ENCODE results near the gene HIGD1A. TPM values are rescaled to one million over a fixed set of nuclear protein-coding genes. Genes with fewer than 3 reads are reported as not detected.

The HIGD1A gene
- total and polyA plus RNA-seq, 10 of the 15 experiments (the other 5 are each of a cell fraction or from before 2014, with no cell fraction given): 73.9 to 487 (median 175) TPM

- intact Hi-C loops (cut with micrococcal nuclease; ENCODE audit: unreplicated experiment) (no loop called here), in situ Hi-C loops (cut with MboI) (no loop called here)
- TF ChIP-seq PAX5 (IDR thresholded peaks at IDR 0.05; ENCODE audit: borderline replicate concordance, low read depth, low read length) (no peak), E2F8 (IDR thresholded peaks at IDR 0.05; ENCODE audit: low read depth, partially characterized antibody) (no peak), USF1 (IDR thresholded peaks at IDR 0.05; ENCODE audit: borderline replicate concordance, extremely low read length, insufficient read depth, low read depth, low read length) (no peak)
- CTCF ChIA-PET: interaction anchor here (0.8 to 4.2 kb wide), 7 partner anchors 10 to 624 kb away, joined by 3 to 14 read pairs (median 3); no protein-coding TSS in a partner anchor
- WGBS (ENCODE audit: insufficient coverage, insufficient replicate concordance, low lambda C conversion rate, missing lambda C conversion rate): 43% methylated on average over 2 of the region's 2 CpGs
- H2AFZ ChIP-seq (ENCODE audit: control insufficient read depth, low read depth, low read length): no peak overlapping the region
- ATAC-seq (no peak; the same call in 2 of the 3 replicates), DNase-seq (ENCODE audit: low read depth, low spot score) (no peak), FAIRE-seq (no peak)
- RAD21 ChIA-PET (ENCODE audit: unreplicated experiment): no interaction called here
- no peaks in the 10 kb centered on the region for H3K79me2 ChIP-seq (ENCODE audit: control insufficient read depth, insufficient read depth, low read length)
- no TSS peak for BruUV-seq (replicated peaks)
- H3K4me1 ChIP-seq (ENCODE audit: control insufficient read depth, insufficient read depth, low read length): no peaks in the 10 kb centered on the region
- no peak overlapping the region for H3K4me2 ChIP-seq (ENCODE audit: control insufficient read depth, insufficient read depth)
- no peaks in the 10 kb centered on the region for H3K9me3 ChIP-seq (replicated peaks; ENCODE audit: control insufficient read depth, insufficient read depth, low read length)
- POLR2A ChIA-PET: interaction anchor here (0.7 to 0.8 kb wide), 2 partner anchors 10 to 16 kb away, joined by 3 to 6 read pairs; no protein-coding TSS in a partner anchor
- SMC1A ChIA-PET (ENCODE audit: uncharacterized antibody, unreplicated experiment): interaction anchor here (0.6 to 1.0 kb wide), 3 partner anchors 23 to 34 kb away, joined by 3 to 5 read pairs (median 4); no protein-coding TSS in a partner anchor
- no peak overlapping the region for H3K9ac ChIP-seq (ENCODE audit: control insufficient read depth, insufficient read depth, low read length)
- H3K27me3 ChIP-seq (replicated peaks in 1 of 2; ENCODE audit: control insufficient read depth in 2 of 2, insufficient read depth in 2 of 2, low read length in 1 of 2): 0 out of 4 replicates have a peak, but pooled peaks cover 0 to 2% of the 10 kb centered on the region in 2 experiments
- H3K4me3 ChIP-seq: no peak overlapping the region
- H3K27ac ChIP-seq (ENCODE audit: control insufficient read depth, insufficient read depth): no peak overlapping the region
- no peaks in the 10 kb centered on the region for H4K20me1 ChIP-seq (ENCODE audit: control insufficient read depth, insufficient read depth)
- no peaks in the 10 kb centered on the region for H3K36me3 ChIP-seq (ENCODE audit: control insufficient read depth in 2 of 2, insufficient read depth in 2 of 2, low read length in 1 of 2)
Observed at GRCh38 chr3:42815826-42816225, 11.5 kb upstream of the HIGD1A start.

All from GM12878 (cell line).